ENCODE measurements around the gene TMEM88. TPM values are rescaled to one million over a fixed set of nuclear protein-coding genes. Genes with fewer than 3 reads are reported as not detected.
A peak's percentile ranks its signal among the peaks of the same experiment; 100 is the strongest.

The TMEM88 gene
- total RNA-seq, 2 experiments from 2014 or later: 0.41 to 4.0 TPM

DNA sequence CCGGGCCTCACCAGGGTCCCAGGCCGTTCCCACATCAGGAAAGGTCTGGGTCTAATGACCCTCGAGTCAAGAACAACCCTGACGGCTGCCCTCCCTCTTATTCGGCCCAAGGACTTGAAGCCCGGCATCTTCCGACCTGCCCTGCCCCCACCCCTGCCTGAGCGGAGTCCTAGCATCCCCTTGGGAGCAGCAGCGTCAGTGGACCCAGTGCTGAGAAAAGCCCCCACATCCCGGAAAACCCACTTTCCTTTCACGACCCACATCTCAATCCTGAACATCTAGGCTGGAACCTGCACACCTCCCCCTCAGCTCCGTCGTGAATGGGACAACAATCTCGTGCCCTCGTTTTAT is 769 bp downstream of the TMEM88 start:
- H3K36me3 ChIP-seq (ENCODE audit: insufficient read depth, low read length): peaks cover 75% of the 10 kb centered on the region
- H3K4me1 ChIP-seq (ENCODE audit: insufficient read depth, low read length, poor library complexity, severe bottlenecking): peaks cover 47% of the 10 kb centered on the region
- H4K20me1 ChIP-seq (ENCODE audit: insufficient read depth, low read length): peaks cover 8% of the 10 kb centered on the region; the same call in 1 of the 2 replicates
- peaks cover 39% of the 10 kb centered on the region for H3K79me2 ChIP-seq (ENCODE audit: insufficient read depth, low read depth, low read length)
- CTCF ChIA-PET (ENCODE audit: unreplicated experiment): interaction anchor here (0.6 kb wide), 2 partner anchors 19 to 52 kb away, joined by 6 to 7 read pairs; no protein-coding TSS in a partner anchor
- no peak for TF ChIP-seq EZH2phosphoT487 (IDR thresholded peaks at IDR 0.05; ENCODE audit: borderline replicate concordance, low read depth, low read length)
- TF ChIP-seq, protein P1, sequence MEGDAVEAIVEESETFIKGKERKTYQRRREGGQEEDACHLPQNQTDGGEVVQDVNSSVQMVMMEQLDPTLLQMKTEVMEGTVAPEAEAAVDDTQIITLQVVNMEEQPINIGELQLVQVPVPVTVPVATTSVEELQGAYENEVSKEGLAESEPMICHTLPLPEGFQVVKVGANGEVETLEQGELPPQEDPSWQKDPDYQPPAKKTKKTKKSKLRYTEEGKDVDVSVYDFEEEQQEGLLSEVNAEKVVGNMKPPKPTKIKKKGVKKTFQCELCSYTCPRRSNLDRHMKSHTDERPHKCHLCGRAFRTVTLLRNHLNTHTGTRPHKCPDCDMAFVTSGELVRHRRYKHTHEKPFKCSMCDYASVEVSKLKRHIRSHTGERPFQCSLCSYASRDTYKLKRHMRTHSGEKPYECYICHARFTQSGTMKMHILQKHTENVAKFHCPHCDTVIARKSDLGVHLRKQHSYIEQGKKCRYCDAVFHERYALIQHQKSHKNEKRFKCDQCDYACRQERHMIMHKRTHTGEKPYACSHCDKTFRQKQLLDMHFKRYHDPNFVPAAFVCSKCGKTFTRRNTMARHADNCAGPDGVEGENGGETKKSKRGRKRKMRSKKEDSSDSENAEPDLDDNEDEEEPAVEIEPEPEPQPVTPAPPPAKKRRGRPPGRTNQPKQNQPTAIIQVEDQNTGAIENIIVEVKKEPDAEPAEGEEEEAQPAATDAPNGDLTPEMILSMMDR (conservative IDR thresholded peaks at IDR 0.05; ENCODE audit: low read length): no peak
- POLR2A ChIA-PET: interaction anchor here (0.6 to 2.1 kb wide), 2 partner anchors 9 to 18 kb away, joined by 3 to 10 read pairs; no protein-coding TSS in a partner anchor
- intact Hi-C loops (cut with micrococcal nuclease; ENCODE audit: unreplicated experiment): no loop called here
- no peak overlapping the region for H2AFZ ChIP-seq (ENCODE audit: low read length)
- peak overlapping the region; percentile 86 for H3K27ac ChIP-seq (ENCODE audit: low read depth, low read length, poor library complexity, severe bottlenecking)
- peak overlapping the region; percentile 91 for H3K4me2 ChIP-seq (ENCODE audit: low read length)
- peak overlapping the region; percentile 86 for H3K4me3 ChIP-seq (ENCODE audit: low read depth, low read length, poor library complexity, severe bottlenecking)
- H3K9me3 ChIP-seq (ENCODE audit: low read length): no peaks in the 10 kb centered on the region
- no peak for DNase-seq (ENCODE audit: low spot score)
- BruUV-seq (replicated peaks): no TSS peak
- no peaks in the 10 kb centered on the region for H3K9me2 ChIP-seq (ENCODE audit: insufficient read depth, low read length)

DNA sequence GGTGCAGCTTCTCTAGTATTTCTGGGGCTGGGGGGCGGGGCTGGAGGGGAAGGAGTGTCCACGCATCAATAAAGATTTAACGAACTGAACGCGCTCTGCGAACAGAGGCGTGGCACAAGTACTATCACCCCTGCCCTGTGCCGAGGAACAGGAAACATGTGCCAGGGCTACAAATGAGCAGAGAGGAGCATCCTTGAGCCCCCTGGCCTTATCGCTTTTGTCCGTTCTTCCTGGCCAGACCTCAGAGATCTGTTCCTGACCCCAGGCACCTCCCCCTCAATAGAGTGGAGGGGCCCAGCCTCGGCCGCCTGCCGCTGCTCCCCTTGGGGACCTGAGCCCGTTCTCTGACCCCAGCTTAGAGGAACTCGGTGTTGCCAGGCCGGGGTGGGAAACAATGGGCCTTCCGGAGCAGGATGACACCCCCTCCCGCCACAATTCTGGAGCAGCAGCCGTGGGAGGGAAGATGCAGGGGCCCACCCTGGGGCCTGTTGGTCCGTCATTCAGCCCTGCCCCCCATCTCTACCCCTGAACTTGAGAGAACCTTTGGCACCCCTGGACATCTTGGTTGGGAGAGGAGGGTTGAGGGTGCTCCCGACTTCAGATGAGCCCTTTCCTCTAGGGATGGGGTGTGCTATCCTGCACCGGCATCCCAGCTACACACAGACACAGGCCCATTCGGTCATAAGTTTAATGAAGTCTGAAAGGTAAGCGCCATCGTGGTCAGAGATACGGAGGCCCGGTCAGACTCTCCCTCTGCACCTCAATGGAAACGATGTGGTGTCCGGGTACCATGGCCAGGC is 1.3 kb downstream of the TMEM88 start:
- TF ChIP-seq, protein P1 (conservative IDR thresholded peaks at IDR 0.05; ENCODE audit: low read length): no peak
- TF ChIP-seq EZH2phosphoT487 (IDR thresholded peaks at IDR 0.05; ENCODE audit: borderline replicate concordance, low read depth, low read length): no peak
- Histone ChIP-seq H3K4me3 (ENCODE audit: low read depth, low read length, poor library complexity, severe bottlenecking) (peak overlapping the region; percentile 86), H3K36me3 (ENCODE audit: insufficient read depth, low read length) (peaks cover 75% of the 10 kb centered on the region), H3K79me2 (ENCODE audit: insufficient read depth, low read depth, low read length) (peaks cover 44% of the 10 kb centered on the region), H3K9me3 (ENCODE audit: low read length) (no peaks in the 10 kb centered on the region), H3K4me2 (ENCODE audit: low read length) (peak overlapping the region; percentile 91), H2AFZ (ENCODE audit: low read length) (peak overlapping the region; percentile 11; the same call in 1 of the 2 replicates), H3K9me2 (ENCODE audit: insufficient read depth, low read length) (no peaks in the 10 kb centered on the region), H3K4me1 (ENCODE audit: insufficient read depth, low read length, poor library complexity, severe bottlenecking) (peaks cover 47% of the 10 kb centered on the region), H4K20me1 (ENCODE audit: insufficient read depth, low read length) (peaks cover 8% of the 10 kb centered on the region; the same call in 1 of the 2 replicates), H3K27ac (ENCODE audit: low read depth, low read length, poor library complexity, severe bottlenecking) (peak overlapping the region; percentile 86)
- ChIA-PET CTCF (ENCODE audit: unreplicated experiment) (interaction anchor here (0.6 to 1.0 kb wide), 3 partner anchors 19 to 52 kb away, joined by 3 to 7 read pairs (median 6); no protein-coding TSS in a partner anchor), POLR2A (interaction anchor here (0.6 to 2.1 kb wide), 3 partner anchors 9 to 30 kb away, joined by 3 to 10 read pairs (median 3); no protein-coding TSS in a partner anchor)
- no TSS peak for BruUV-seq (replicated peaks)
- intact Hi-C loops (cut with micrococcal nuclease; ENCODE audit: unreplicated experiment): no loop called here
- peak; percentile 56 for DNase-seq (ENCODE audit: low spot score)
